Suppressor macrophage (primary cell): Measurements from ENCODE around the gene ELL2.

Source experiments
- DNase-seq, 4 experiments: peaks; one replicate each; pipeline ENCODE4 v3.0.0-alpha.2; 2020 to 2022

Gene ELL2

DNA sequence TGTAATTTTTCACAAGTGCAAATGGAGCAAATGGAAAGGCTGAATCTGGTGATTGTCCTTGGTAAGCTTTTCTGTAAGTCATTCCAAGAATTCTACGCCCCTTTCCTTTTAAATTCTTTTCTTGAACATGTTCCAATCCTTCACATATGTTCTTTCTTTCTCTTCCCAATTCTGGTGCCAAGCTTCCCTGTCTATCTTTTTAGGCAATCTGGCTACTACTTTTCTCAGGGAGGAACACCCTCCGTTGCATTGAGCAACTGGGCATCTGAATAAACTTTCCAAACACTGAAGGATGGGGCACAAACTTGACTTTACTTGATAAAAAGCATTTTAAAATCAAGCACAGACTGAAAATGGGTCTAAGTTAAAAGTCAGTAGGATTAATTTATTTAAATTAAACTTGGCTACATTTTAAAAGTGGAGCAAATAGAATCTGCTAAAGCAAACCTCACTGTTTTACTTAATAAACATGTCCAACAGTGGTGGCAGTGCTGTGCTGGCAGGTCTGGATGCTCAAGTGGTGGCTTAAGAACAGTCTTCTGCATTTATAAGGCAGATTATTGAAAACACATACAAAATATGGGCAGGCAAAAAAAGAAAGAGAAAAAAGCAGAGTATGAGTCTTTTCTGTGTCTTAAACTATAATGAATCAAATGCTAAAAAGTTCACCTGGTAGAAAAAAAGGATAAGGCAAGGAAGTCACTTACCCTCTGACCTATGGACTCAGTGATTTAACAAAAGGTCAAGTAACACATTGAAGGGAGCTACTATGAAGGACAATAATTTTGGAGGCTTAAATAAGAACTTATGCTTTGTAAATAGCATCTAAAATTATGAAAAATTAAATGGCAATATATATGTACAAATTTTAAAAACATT is 5.4 kb downstream of the ELL2 start:
- DNase-seq: peak; percentile 23 to 46 (median 34)

GRCh38 chr5:95954716-95955115 is 6.9 kb downstream of the ELL2 start:
- DNase-seq: no peak

- no peak for DNase-seq
These were observed 8.5 kb downstream of the ELL2 start for GRCh38 chr5:95953021-95953702.

- DNase-seq: no peak
These were observed 9.7 kb downstream of the ELL2 start for GRCh38 chr5:95951916-95952315.

DNA sequence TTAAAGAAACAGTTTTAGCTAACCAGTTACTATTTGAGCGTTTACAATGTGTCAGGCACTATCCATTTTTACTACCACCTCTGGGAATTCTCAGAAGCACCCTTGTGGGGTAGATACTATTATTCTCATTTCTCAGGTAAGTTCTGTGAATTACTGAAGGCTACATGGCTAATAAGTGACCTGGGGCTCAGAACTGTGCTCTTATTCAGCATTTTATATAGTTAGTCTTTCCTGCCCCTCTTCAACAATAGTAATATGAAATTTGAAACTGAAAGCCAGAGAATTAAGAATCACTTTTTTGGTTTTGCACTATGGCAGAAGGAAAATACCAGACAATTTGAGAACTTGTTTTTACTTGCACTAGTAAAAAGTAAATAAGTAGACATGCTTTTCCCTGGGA is 11.8 kb downstream of the ELL2 start:
- DNase-seq: no peak

- DNase-seq: no peak
These were observed 13.0 kb downstream of the ELL2 start for GRCh38 chr5:95948631-95949030.

DNA sequence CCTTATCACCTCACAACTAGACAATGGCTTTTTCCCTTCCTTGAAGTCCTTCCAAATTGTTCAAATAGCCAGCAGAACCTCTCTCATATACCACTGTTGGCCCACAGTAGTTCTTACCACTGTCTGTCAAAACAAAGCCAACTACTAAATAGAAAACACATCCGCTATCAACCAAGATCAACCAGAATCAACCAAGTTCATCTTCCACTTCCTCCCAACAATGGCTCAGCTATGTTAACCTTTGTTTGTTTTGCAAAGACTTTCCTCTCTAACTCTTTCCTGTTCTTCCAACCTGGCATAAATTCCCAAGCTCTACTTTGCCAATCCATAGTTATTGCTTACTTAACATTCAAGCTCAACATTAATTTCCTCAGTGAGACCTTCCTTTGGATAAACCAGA is 15.2 kb downstream of the ELL2 start:
- no peak for DNase-seq

GRCh38 chr5:95942968-95943367 is 18.7 kb downstream of the ELL2 start:
- DNase-seq: no peak

DNA sequence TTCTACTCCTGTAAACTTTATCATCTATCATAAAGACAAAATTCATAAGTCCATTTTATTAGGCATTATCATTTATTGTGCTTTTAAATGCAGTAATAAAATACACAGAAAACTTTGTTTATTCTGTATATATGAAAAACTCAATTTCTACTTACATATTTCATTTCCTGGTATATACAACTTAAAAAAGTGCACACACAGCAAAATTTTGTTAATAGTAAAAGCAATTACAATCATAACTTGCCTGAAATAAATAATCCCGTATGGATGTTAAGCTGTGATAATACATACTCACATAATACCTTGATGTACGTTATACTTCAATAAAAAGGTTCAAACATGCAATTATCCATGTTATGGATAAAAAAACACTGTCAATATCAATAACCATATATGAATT is 19.2 kb downstream of the ELL2 start:
- no peak for DNase-seq

DNA sequence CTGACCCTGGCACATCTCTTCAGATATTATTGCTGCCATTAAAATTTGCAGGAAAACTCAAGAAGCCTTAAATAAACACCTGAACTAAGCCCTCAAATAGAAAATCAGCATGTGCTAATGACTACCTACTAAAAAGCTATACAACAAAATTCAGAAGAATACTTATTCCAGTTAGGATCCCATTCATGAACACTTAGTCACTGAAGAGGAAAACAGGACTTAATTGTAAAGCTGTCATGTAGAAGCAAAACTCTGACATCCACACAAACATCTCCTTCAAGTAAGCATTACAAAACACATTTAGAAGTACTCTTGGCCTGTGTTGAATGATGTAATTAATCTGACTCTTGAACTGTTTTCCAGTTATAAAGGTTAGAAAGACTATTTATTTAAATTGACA is 19.9 kb downstream of the ELL2 start:
- DNase-seq: no peak

DNA sequence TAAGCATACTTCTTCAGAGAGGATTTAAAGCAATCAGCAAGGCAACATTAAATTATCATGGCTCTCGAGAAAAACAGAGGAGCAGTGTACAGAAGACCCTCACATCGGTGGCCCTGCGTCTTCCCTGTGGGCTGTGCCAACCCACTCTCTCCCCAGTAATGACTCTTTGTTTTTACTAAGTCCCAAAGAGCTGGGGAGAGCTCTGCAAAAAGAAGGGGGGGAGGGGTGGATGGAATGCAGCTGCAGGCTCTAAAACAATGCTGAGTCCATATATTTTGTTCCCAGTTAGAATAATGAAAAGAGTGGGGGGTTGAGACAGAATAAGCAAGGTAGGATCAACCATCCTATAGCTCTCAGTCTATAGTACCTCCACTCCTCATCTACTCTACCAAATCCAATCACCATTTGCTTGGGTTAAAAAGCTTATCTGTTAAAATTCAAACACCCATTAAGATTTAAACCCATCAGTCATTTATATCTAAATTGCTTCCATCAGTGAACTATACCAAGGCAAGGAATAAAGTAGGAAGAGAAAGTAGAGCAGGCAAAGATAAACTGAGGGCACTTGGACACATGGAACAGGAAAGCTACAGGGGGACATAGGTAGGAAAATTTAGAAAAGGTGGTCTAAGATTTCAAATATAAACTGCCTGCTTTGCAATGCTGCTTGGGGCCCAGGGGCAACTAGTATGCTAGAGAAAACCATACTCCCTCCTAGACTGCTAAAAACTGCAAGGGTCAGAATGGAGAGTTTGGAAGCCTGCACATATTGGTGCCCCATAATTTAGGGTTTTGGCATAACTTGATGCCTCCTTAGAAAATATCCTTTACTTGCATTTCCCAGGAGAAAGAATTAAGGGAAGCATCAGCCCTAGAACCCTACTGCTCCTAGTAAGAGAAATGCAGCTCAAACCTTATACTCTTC is 20.6 kb downstream of the ELL2 start:
- DNase-seq: no peak

DNA sequence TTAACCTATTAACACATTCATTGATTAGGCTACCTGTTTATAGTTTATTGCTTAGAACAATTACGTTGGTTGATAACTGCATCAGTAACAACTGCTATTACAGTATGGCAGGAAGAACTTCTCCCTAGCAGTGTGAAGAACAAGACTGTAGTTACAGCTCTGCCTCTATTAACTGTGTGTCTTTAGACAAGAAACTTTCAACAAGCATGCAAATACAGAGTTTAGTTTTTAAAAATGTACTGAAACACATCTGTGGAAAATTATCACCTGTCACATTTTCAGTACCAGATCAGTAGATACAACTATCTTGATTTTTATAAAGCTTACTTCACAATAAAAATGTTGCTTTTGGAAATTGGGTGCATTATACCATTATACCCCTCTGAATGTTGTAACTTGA is 22.2 kb downstream of the ELL2 start:
- DNase-seq: no peak

GRCh38 chr5:95938766-95939165 is 22.9 kb downstream of the ELL2 start:
- DNase-seq: no peak

GRCh38 chr5:95938347-95938746 is 23.3 kb downstream of the ELL2 start:
- DNase-seq: no peak

- DNase-seq: no peak
These were observed 24.0 kb downstream of the ELL2 start for GRCh38 chr5:95937607-95938152.

DNA sequence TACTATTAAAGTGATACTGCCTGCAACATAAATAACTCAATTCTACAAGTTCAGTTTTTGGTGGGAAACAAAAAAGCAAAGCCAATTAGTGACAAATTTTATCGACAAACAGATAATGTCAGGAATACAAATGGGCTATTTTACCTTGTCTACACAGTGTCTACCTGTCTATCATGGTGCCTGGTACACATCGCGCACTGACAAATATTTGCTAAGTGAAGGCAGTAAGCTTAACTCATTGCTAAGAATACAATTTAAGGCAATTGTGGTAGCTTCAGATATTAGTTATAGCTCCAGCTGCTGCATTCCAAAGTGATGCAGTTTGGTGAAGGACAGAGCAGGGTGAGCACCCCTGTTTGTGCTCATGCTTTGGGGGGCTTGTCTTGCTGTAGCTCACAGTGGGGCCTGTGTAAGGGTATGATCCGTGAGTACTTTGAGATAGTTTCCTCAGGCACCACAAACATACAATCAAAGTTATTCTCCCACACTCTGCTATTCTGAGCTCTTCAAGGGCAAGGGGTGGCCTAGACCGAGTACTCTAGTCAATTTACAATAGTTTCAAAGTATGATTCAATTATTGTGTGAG is 24.7 kb downstream of the ELL2 start:
- no peak for DNase-seq

- DNase-seq: no peak
These were observed 26.0 kb downstream of the ELL2 start for GRCh38 chr5:95935553-95936100.

- no peak for DNase-seq
These were observed 27.3 kb downstream of the ELL2 start for GRCh38 chr5:95934207-95934804.

DNA sequence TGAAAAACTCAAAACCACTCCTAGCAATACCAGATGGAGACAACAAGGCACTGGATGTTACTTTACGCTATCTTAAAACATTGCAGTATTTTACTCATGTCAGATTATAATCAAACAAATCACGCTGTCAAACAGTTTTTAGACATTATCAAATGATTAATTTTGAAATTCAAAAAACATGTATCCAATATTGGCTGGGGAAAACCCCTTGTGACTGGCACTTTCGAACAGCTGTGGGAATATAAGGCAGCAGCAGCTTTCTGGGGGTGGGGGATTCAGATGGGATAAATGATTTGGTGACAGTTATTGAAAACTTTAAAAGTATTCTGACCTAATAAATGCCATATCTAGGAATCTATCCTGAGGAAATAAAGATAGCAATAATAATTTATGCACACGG is 28.7 kb downstream of the ELL2 start:
- DNase-seq: no peak

- no peak for DNase-seq
These were observed 30.4 kb downstream of the ELL2 start for GRCh38 chr5:95931079-95931833.
